ENCODE results near the gene RPA3. TPM values are rescaled to one million over a fixed set of nuclear protein-coding genes. Genes with fewer than 3 reads are reported as not detected.

Gene RPA3
- total RNA-seq, 1 experiment from 2014 or later: 90.2 TPM

DNA sequence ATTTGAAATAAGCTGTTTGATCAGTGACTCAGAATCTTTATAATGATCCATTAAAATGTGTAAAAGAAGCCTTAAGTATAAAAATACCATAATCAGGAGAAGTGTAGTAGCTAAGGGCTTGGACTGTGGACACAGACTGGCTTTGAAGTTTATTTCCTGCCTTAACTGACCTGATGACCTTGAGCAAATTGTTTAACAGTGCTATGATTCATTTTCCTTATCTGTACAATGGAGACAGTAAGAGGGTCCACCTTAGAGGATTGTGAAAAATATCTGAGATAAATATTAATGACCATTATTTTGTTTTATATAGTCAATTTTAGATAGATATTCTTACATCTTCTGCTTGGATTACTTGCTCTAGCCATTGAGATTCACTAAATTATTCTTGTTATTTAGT is 13.3 kb upstream of the RPA3 start:
- peaks cover 25% of the 10 kb centered on the region for H3K4me1 ChIP-seq

DNA sequence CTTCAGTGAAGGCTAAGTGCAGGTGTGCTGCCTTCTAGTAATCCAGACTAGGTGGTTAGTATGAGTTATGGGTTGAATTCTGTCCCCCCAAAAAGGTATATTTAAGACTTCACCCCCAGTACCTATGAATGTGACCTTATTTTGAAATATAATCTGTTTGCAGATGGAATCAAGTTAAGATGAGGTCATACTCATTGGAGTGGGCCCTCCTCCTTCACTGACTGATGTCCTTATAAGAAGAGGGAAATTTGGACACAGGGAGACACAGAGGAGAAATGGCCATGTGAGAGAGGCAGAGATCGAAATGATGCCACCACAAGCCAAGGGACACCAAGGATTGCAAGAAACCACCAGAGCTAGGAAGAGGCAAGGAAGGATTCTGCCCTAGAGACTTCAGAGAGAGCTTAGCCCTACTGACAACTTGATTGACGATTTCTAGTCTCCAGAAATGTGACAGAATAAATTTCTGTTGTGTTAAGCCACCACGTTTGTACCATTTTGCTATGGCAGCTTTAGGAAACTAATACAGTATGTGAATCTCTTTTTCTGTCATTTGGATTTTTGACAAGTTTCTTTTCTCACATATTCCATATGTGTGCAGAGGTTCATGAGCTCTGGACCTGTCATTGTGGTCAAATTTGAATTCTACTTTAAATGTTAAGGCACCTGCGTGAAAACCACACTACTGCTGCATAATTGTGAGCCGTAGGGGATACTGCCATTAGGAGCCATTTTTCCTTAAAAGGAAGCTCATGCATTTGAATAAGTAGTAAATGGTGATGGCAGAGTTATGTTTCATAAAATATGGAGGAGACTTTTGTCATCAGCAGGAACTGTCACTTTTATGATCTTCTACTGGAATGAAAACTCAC is 2.6 kb upstream of the RPA3 start:
- H3K4me3 ChIP-seq (ENCODE audit: low read depth, low read length): no peak overlapping the region
- no peak overlapping the region for H3K27ac Mint-ChIP-seq (ENCODE audit: unreplicated experiment)
- POLR2A ChIA-PET: no interaction called here
- H3K36me3 ChIP-seq (ENCODE audit: control insufficient read depth, insufficient read depth, low read length): no peaks in the 10 kb centered on the region
- H3K27me3 ChIP-seq (replicated peaks; ENCODE audit: control insufficient read depth, insufficient read depth, low read length): no peaks in the 10 kb centered on the region
- no TSS peak for BruUV-seq (replicated peaks)
- H3K4me3 Mint-ChIP-seq (ENCODE audit: unreplicated experiment): no peak overlapping the region
- no peaks in the 10 kb centered on the region for H3K9me3 ChIP-seq
- H3K27me3 Mint-ChIP-seq (ENCODE audit: insufficient read depth, unreplicated experiment): no peaks in the 10 kb centered on the region
- H3K36me3 Mint-ChIP-seq (ENCODE audit: insufficient read depth, unreplicated experiment): no peaks in the 10 kb centered on the region
- intact Hi-C loops (cut with micrococcal nuclease; ENCODE audit: unreplicated experiment): no loop called here
- no peak for DNase-seq
- H3K4me1 ChIP-seq: no peaks in the 10 kb centered on the region
- no peaks in the 10 kb centered on the region for H3K4me1 Mint-ChIP-seq (ENCODE audit: low read depth, unreplicated experiment)
- TF ChIP-seq, protein P1, sequence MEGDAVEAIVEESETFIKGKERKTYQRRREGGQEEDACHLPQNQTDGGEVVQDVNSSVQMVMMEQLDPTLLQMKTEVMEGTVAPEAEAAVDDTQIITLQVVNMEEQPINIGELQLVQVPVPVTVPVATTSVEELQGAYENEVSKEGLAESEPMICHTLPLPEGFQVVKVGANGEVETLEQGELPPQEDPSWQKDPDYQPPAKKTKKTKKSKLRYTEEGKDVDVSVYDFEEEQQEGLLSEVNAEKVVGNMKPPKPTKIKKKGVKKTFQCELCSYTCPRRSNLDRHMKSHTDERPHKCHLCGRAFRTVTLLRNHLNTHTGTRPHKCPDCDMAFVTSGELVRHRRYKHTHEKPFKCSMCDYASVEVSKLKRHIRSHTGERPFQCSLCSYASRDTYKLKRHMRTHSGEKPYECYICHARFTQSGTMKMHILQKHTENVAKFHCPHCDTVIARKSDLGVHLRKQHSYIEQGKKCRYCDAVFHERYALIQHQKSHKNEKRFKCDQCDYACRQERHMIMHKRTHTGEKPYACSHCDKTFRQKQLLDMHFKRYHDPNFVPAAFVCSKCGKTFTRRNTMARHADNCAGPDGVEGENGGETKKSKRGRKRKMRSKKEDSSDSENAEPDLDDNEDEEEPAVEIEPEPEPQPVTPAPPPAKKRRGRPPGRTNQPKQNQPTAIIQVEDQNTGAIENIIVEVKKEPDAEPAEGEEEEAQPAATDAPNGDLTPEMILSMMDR (IDR thresholded peaks at IDR 0.05; ENCODE audit: insufficient read depth in 1 of 2, low read depth in 1 of 2, low read length in 1 of 2, severe bottlenecking in 1 of 2, unreplicated experiment in 1 of 2): no peak
- CTCF ChIA-PET: interaction anchor here (0.8 kb wide), 1 partner anchor 18 kb away, joined by 3 read pairs; no protein-coding TSS in a partner anchor
- peaks cover 6% of the 10 kb centered on the region for H3K9me3 Mint-ChIP-seq (ENCODE audit: unreplicated experiment)

More for the DNA sequence above, 13.3 kb upstream of the RPA3 start:
- no peaks in the 10 kb centered on the region for H3K36me3 Mint-ChIP-seq (ENCODE audit: insufficient read depth, unreplicated experiment)
- H3K27ac Mint-ChIP-seq (ENCODE audit: unreplicated experiment): no peak overlapping the region
- Histone ChIP-seq H3K4me3 (ENCODE audit: low read depth, low read length) (no peak overlapping the region), H3K9me3 (no peaks in the 10 kb centered on the region), H3K27me3 (replicated peaks; ENCODE audit: control insufficient read depth, insufficient read depth, low read length) (no peaks in the 10 kb centered on the region), H3K36me3 (ENCODE audit: control insufficient read depth, insufficient read depth, low read length) (no peaks in the 10 kb centered on the region)
- no TSS peak for BruUV-seq (replicated peaks)
- intact Hi-C loops (cut with micrococcal nuclease; ENCODE audit: unreplicated experiment): loop anchor here (5.0 kb wide), 1 partner anchor 49 kb away; no protein-coding TSS in a partner anchor
- TF ChIP-seq, protein P1 (IDR thresholded peaks at IDR 0.05; ENCODE audit: insufficient read depth in 1 of 2, low read depth in 1 of 2, low read length in 1 of 2, severe bottlenecking in 1 of 2, unreplicated experiment in 1 of 2): no peak
- POLR2A ChIA-PET: no interaction called here
- CTCF ChIA-PET: no interaction called here
- H3K9me3 Mint-ChIP-seq (ENCODE audit: unreplicated experiment): no peaks in the 10 kb centered on the region
- no peak for DNase-seq
- H3K27me3 Mint-ChIP-seq (ENCODE audit: insufficient read depth, unreplicated experiment): no peaks in the 10 kb centered on the region
- no peak overlapping the region for H3K4me3 Mint-ChIP-seq (ENCODE audit: unreplicated experiment)
- H3K4me1 Mint-ChIP-seq (ENCODE audit: low read depth, unreplicated experiment): peaks cover 7% of the 10 kb centered on the region

DNA sequence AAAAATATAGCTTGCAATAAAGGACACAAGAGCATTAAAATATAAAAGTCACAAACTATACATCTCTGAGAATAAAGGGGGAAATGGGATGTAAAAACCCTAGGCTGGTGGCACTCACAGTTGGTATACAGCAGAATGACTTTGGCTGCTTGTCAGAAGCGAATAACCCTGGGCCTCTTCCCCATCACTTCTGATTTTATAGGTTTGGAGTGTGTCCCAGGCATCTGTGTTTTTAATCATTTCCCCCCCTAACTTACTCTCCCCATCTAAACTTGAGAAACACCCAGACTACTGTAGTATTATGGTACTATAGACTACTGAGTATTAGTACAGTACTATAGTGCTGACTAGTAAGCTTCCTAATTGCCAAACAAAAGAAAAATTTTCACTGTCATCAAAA is 1.8 kb upstream of the RPA3 start:
- no peaks in the 10 kb centered on the region for H3K4me1 Mint-ChIP-seq (ENCODE audit: low read depth, unreplicated experiment)

More for the DNA sequence above, 1.8 kb upstream of the RPA3 start:
- no TSS peak for BruUV-seq (replicated peaks)
- Mint-ChIP-seq H3K4me3 (ENCODE audit: unreplicated experiment) (no peak overlapping the region), H3K27ac (ENCODE audit: unreplicated experiment) (no peak overlapping the region), H3K27me3 (ENCODE audit: insufficient read depth, unreplicated experiment) (no peaks in the 10 kb centered on the region), H3K36me3 (ENCODE audit: insufficient read depth, unreplicated experiment) (no peaks in the 10 kb centered on the region), H3K9me3 (ENCODE audit: unreplicated experiment) (no peaks in the 10 kb centered on the region)
- Histone ChIP-seq H3K4me1 (no peaks in the 10 kb centered on the region), H3K27me3 (replicated peaks; ENCODE audit: control insufficient read depth, insufficient read depth, low read length) (no peaks in the 10 kb centered on the region), H3K9me3 (no peaks in the 10 kb centered on the region), H3K36me3 (ENCODE audit: control insufficient read depth, insufficient read depth, low read length) (no peaks in the 10 kb centered on the region), H3K4me3 (ENCODE audit: low read depth, low read length) (no peak overlapping the region)
- no peak for DNase-seq
- TF ChIP-seq, protein P1 (IDR thresholded peaks at IDR 0.05; ENCODE audit: insufficient read depth in 1 of 2, low read depth in 1 of 2, low read length in 1 of 2, severe bottlenecking in 1 of 2, unreplicated experiment in 1 of 2): no peak
- ChIA-PET POLR2A (no interaction called here), CTCF (no interaction called here)
- intact Hi-C loops (cut with micrococcal nuclease; ENCODE audit: unreplicated experiment): no loop called here
